Mucosa of stomach (tissue), 1 donor: ENCODE measurements around the gene NDUFB3.

Experiments used
- H3K27me3 ChIP-seq: one replicate; pipeline ENCODE4 v1.7.0; 2013; ENCODE audit warnings: mild to moderate bottlenecking, low read length; ENCODE audit not compliant: control insufficient read depth, insufficient read depth
- H3K36me3 ChIP-seq: one replicate; pipeline ENCODE4 v1.7.0; 2013; ENCODE audit warnings: low read length; ENCODE audit not compliant: control insufficient read depth, insufficient read depth
- H3K4me1 ChIP-seq: one replicate; pipeline ENCODE4 v1.7.0; 2013; ENCODE audit warnings: mild to moderate bottlenecking, low read length; ENCODE audit not compliant: control insufficient read depth, insufficient read depth
- H3K4me3 ChIP-seq: one replicate; pipeline ENCODE4 v1.7.0; 2013; ENCODE audit warnings: low read length
- H3K9ac ChIP-seq: one replicate; pipeline ENCODE4 v1.7.0; 2013; ENCODE audit warnings: mild to moderate bottlenecking, low read length, moderate library complexity
- H3K9me3 ChIP-seq: one replicate; pipeline ENCODE4 v1.7.0; 2013; ENCODE audit warnings: mild to moderate bottlenecking, low read length, moderate library complexity; ENCODE audit not compliant: control insufficient read depth
- donor health status: Pancreatic carcinoma.

Gene NDUFB3

GRCh38 chr2:201118121-201118960 lies 46.5 kb downstream of the NDUFB3 start:
- H3K4me3 ChIP-seq: peak overlapping the region; percentile 59
- H3K9me3 ChIP-seq: no peaks in the 10 kb centered on the region
- H3K4me1 ChIP-seq: peaks cover 5% of the 10 kb centered on the region
- peak overlapping the region; percentile 88 for H3K9ac ChIP-seq
- H3K27me3 ChIP-seq: no peaks in the 10 kb centered on the region
- no peaks in the 10 kb centered on the region for H3K36me3 ChIP-seq

GRCh38 chr2:201118961-201119854 lies 47.4 kb downstream of the NDUFB3 start:
- no peaks in the 10 kb centered on the region for H3K36me3 ChIP-seq
- H3K4me3 ChIP-seq: peak overlapping the region; percentile 59
- peaks cover 12% of the 10 kb centered on the region for H3K4me1 ChIP-seq
- peak overlapping the region; percentile 88 for H3K9ac ChIP-seq
- H3K27me3 ChIP-seq: no peaks in the 10 kb centered on the region
- H3K9me3 ChIP-seq: no peaks in the 10 kb centered on the region

- Histone ChIP-seq H3K4me1 (peaks cover 42% of the 10 kb centered on the region), H3K9ac (no peak overlapping the region), H3K4me3 (no peak overlapping the region), H3K9me3 (no peaks in the 10 kb centered on the region), H3K27me3 (no peaks in the 10 kb centered on the region), H3K36me3 (no peaks in the 10 kb centered on the region)
These were observed 50.5 kb downstream of the NDUFB3 start for GRCh38 chr2:201122276-201122675.

GRCh38 chr2:201126308-201127151 lies 54.7 kb downstream of the NDUFB3 start:
- peaks cover 69% of the 10 kb centered on the region for H3K4me1 ChIP-seq
- no peaks in the 10 kb centered on the region for H3K9me3 ChIP-seq
- no peaks in the 10 kb centered on the region for H3K36me3 ChIP-seq
- no peaks in the 10 kb centered on the region for H3K27me3 ChIP-seq
- H3K9ac ChIP-seq: peak overlapping the region; percentile 63
- no peak overlapping the region for H3K4me3 ChIP-seq

- Histone ChIP-seq H3K9me3 (no peaks in the 10 kb centered on the region), H3K9ac (peak overlapping the region; percentile 63), H3K4me3 (no peak overlapping the region), H3K36me3 (no peaks in the 10 kb centered on the region), H3K27me3 (no peaks in the 10 kb centered on the region), H3K4me1 (peaks cover 74% of the 10 kb centered on the region)
These were observed 55.3 kb downstream of the NDUFB3 start for GRCh38 chr2:201127152-201127511.

GRCh38 chr2:201127570-201127969 lies 55.8 kb downstream of the NDUFB3 start:
- peak overlapping the region; percentile 63 for H3K9ac ChIP-seq
- peaks cover 75% of the 10 kb centered on the region for H3K4me1 ChIP-seq
- H3K4me3 ChIP-seq: no peak overlapping the region
- no peaks in the 10 kb centered on the region for H3K9me3 ChIP-seq
- no peaks in the 10 kb centered on the region for H3K36me3 ChIP-seq
- H3K27me3 ChIP-seq: no peaks in the 10 kb centered on the region

GRCh38 chr2:201128033-201128432 lies 56.2 kb downstream of the NDUFB3 start:
- no peaks in the 10 kb centered on the region for H3K9me3 ChIP-seq
- H3K4me3 ChIP-seq: no peak overlapping the region
- no peaks in the 10 kb centered on the region for H3K36me3 ChIP-seq
- H3K4me1 ChIP-seq: peaks cover 75% of the 10 kb centered on the region
- no peak overlapping the region for H3K9ac ChIP-seq
- no peaks in the 10 kb centered on the region for H3K27me3 ChIP-seq

- Histone ChIP-seq H3K9ac (peak overlapping the region; percentile 49), H3K4me3 (peak overlapping the region; percentile 14), H3K36me3 (peaks cover 4% of the 10 kb centered on the region), H3K27me3 (no peaks in the 10 kb centered on the region), H3K9me3 (no peaks in the 10 kb centered on the region), H3K4me1 (peaks cover 70% of the 10 kb centered on the region)
These were observed 57.2 kb downstream of the NDUFB3 start for GRCh38 chr2:201128933-201129505.

GRCh38 chr2:201130524-201131186 lies 58.9 kb downstream of the NDUFB3 start:
- Histone ChIP-seq H3K36me3 (peaks cover 4% of the 10 kb centered on the region), H3K4me3 (no peak overlapping the region), H3K27me3 (no peaks in the 10 kb centered on the region), H3K9me3 (no peaks in the 10 kb centered on the region), H3K9ac (peak overlapping the region; percentile 36), H3K4me1 (peaks cover 53% of the 10 kb centered on the region)

- Histone ChIP-seq H3K9ac (no peak overlapping the region), H3K9me3 (no peaks in the 10 kb centered on the region), H3K36me3 (peaks cover 10% of the 10 kb centered on the region), H3K4me3 (no peak overlapping the region), H3K4me1 (peaks cover 36% of the 10 kb centered on the region), H3K27me3 (no peaks in the 10 kb centered on the region)
These were observed 60.7 kb downstream of the NDUFB3 start for GRCh38 chr2:201132518-201132917.
